HCT116 (cell line): Measurements from ENCODE around the gene IER3. TPM values are rescaled to one million over a fixed set of nuclear protein-coding genes. Genes with fewer than 3 reads are reported as not detected.
A peak's percentile ranks its signal among the peaks of the same experiment; 100 is the strongest.

Experiments used
- ATAC-seq: fragments of 200-7000 bp; cut with Tn5 transposase; 2 replicates; pipeline ENCODE4 v1.9.1; 2020; ENCODE audit warnings: mild to moderate bottlenecking, moderate library complexity
- BruUV-seq: library from RNA; stranded (reverse); fragments of 400-500 nt; replicated peaks from 2 replicates; lab custom pipeline; 2021; lab: Mats Ljungman, UMichigan
- CTCF ChIA-PET: fragments of 300-600 bp; sonication (Branson Sonifier 250); formaldehyde crosslinking; loops from one replicate; lab custom pipeline; 2021; ENCODE audit warnings: antibody characterized with exemption; lab: Charles Lee
- POLR2A ChIA-PET: fragments of 300-600, 350-600 bp; sonication (Branson Sonifier 250); formaldehyde crosslinking; loops from one replicate; lab custom pipeline; 2021; ENCODE audit warnings: antibody characterized with exemption; lab: Charles Lee
- RAD21 ChIA-PET, 2 experiments: fragments of 300-600 bp; sonication (Branson Sonifier 250); formaldehyde crosslinking; loops; one replicate each; lab custom pipeline; 2023; ENCODE audit warnings: low total read pairs in 2 of 2; ENCODE audit not compliant: uncharacterized antibody in 2 of 2, unreplicated experiment in 2 of 2, low non-redundant PET in 1 of 2; lab: Charles Lee
- DNase-seq: peaks from one replicate; pipeline ENCODE4 v3.0.0-alpha.2; 2010; ENCODE audit warnings: low read depth, low spot score
- H2AFZ ChIP-seq: fragments of 200-600 bp; shearing (Covaris generic), sonication (generic); 2 replicates; pipeline ENCODE4 v1.6.1; 2017; ENCODE audit warnings: low read depth, mixed run types, mixed read lengths, antibody characterized with exemption, low read length; ENCODE audit not compliant: poor library complexity, severe bottlenecking
- H3K27ac ChIP-seq: 2 replicates; pipeline ENCODE4 v1.5.1; 2012; ENCODE audit warnings: low read depth, low read length
- H3K27me3 ChIP-seq: fragments of 200-600 bp; sonication (generic); 2 replicates; pipeline ENCODE4 v1.6.1; 2016; ENCODE audit warnings: mixed run types, low read length, mixed read lengths; ENCODE audit not compliant: insufficient read depth
- H3K36me3 ChIP-seq, 2 experiments: fragments of 200-500 bp in 1 of 2; fragments of 200-600 bp in 1 of 2; sonication (Bioruptor generic) in 1 of 2; sonication (generic) in 1 of 2; 2 replicates each; pipeline versions ENCODE4 v1.5.1 to v1.6.1; 2014 to 2016; ENCODE audit warnings: low read length in 2 of 2, inconsistent platforms in 1 of 2, mixed read lengths in 1 of 2, mixed run types in 1 of 2; ENCODE audit not compliant: insufficient read depth in 2 of 2, control insufficient read depth in 1 of 2
- H3K4me1 ChIP-seq, 2 experiments: fragments of 200-600 bp in 1 of 2; sonication (generic) in 1 of 2; 2 replicates each; pipeline versions ENCODE4 v1.5.1 to v1.6.1; 2012 to 2017; ENCODE audit warnings: low read length in 2 of 2, inconsistent platforms in 1 of 2, mild to moderate bottlenecking in 1 of 2, mixed read lengths in 1 of 2, mixed run types in 1 of 2, moderate library complexity in 1 of 2; ENCODE audit not compliant: insufficient read depth in 2 of 2, control insufficient read depth in 1 of 2
- H3K4me2 ChIP-seq: fragments of 200-600 bp; sonication (generic); 2 replicates; pipeline ENCODE4 v1.6.1; 2017; ENCODE audit warnings: mixed run types, low read length, mixed read lengths
- H3K4me3 ChIP-seq, 2 experiments: fragments of 200-600 bp in 1 of 2; sonication (generic) in 1 of 2; replicated peaks in 1 of 2; 2 replicates each; pipeline ENCODE4 v1.5.1; 2011 to 2016; ENCODE audit warnings: low read length in 2 of 2, control low read depth in 1 of 2, low read depth in 1 of 2, mild to moderate bottlenecking in 1 of 2, mixed read lengths in 1 of 2, mixed run types in 1 of 2
- H3K79me2 ChIP-seq: fragments of 200-600 bp; sonication (generic); 2 replicates; pipeline ENCODE4 v1.6.1; 2017; ENCODE audit warnings: mild to moderate bottlenecking, mixed run types, low read length, moderate library complexity, mixed read lengths; ENCODE audit not compliant: insufficient read depth
- H3K9ac ChIP-seq: fragments of 200-600 bp; sonication (generic); 2 replicates; pipeline ENCODE4 v1.6.1; 2016; ENCODE audit warnings: low read length, mixed read lengths
- H3K9me2 ChIP-seq: fragments of 200-600 bp; sonication (generic), shearing (Covaris generic); 2 replicates; pipeline ENCODE4 v1.6.1; 2017; ENCODE audit warnings: mixed run types, mild to moderate bottlenecking, moderate library complexity; ENCODE audit not compliant: insufficient read depth
- H3K9me3 ChIP-seq, 2 experiments: fragments of 200-500 bp in 1 of 2; fragments of 200-600 bp in 1 of 2; sonication (Bioruptor generic) in 1 of 2; sonication (generic) in 1 of 2; 2 replicates each; pipeline ENCODE4 v1.6.1; 2014 to 2017; ENCODE audit warnings: low read length in 2 of 2, mixed read lengths in 2 of 2, inconsistent platforms in 1 of 2, low read depth in 1 of 2, mild to moderate bottlenecking in 1 of 2, mixed run types in 1 of 2, moderate library complexity in 1 of 2; ENCODE audit not compliant: control insufficient read depth in 1 of 2, insufficient read depth in 1 of 2
- H4K20me1 ChIP-seq: fragments of 200-600 bp; sonication (generic), shearing (Covaris generic); 2 replicates; pipeline ENCODE4 v1.6.1; 2017; ENCODE audit warnings: mixed run types, mild to moderate bottlenecking, moderate library complexity; ENCODE audit not compliant: insufficient read depth
- ATF3 ChIP-seq: IDR thresholded peaks from 2 replicates; pipeline ENCODE4 v1.6.1; 2012
- CBX3 ChIP-seq: IDR thresholded peaks from 2 replicates; pipeline ENCODE4 v1.6.1; 2012; ENCODE audit warnings: low read depth
- CTCF ChIP-seq, 3 experiments: fragments of 200-600 bp in 1 of 3; sonication (generic) in 1 of 3; IDR thresholded peaks in 2 of 3; conservative IDR thresholded peaks in 1 of 3; 2 replicates each; pipeline ENCODE4 v1.5.1; 2012 to 2017; ENCODE audit warnings: low read depth in 2 of 3, low read length in 2 of 3, antibody characterized with exemption in 1 of 3, borderline replicate concordance in 1 of 3, control low read depth in 1 of 3, mild to moderate bottlenecking in 1 of 3, mixed read lengths in 1 of 3, mixed run types in 1 of 3, moderate library complexity in 1 of 3; ENCODE audit not compliant: insufficient read depth in 1 of 3
- EZH2phosphoT487 ChIP-seq: fragments of 200-600 bp; IDR thresholded peaks from 2 replicates; pipeline ENCODE4 v1.6.1; 2018; ENCODE audit warnings: antibody characterized with exemption, borderline replicate concordance
- FOSL1 ChIP-seq: IDR thresholded peaks from 2 replicates; pipeline ENCODE4 v1.6.1; 2012; ENCODE audit warnings: low read depth
- MAX ChIP-seq: IDR thresholded peaks from 2 replicates; pipeline ENCODE4 v1.6.1; 2012
- POLR2A ChIP-seq: IDR thresholded peaks from 2 replicates; pipeline ENCODE4 v1.7.0; 2011; ENCODE audit warnings: borderline replicate concordance; ENCODE audit not compliant: insufficient read depth, insufficient read length; ENCODE audit errors: extremely low read depth
- RAD21 ChIP-seq: IDR thresholded peaks from 2 replicates; pipeline ENCODE4 v1.6.1; 2012; ENCODE audit warnings: low read depth, mild to moderate bottlenecking
- SIN3A ChIP-seq: IDR thresholded peaks from 2 replicates; pipeline ENCODE4 v1.6.1; 2012; ENCODE audit warnings: low read depth
- SP1 ChIP-seq: IDR thresholded peaks from 2 replicates; pipeline ENCODE4 v1.6.1; 2012; ENCODE audit warnings: low read depth
- SRF ChIP-seq: IDR thresholded peaks from 2 replicates; pipeline ENCODE4 v1.6.1; 2012; ENCODE audit warnings: low read depth
- TCF7L2 ChIP-seq: IDR thresholded peaks from 2 replicates; pipeline ENCODE4 v1.7.0; 2011; ENCODE audit warnings: borderline replicate concordance, inconsistent platforms; ENCODE audit not compliant: insufficient read depth, insufficient read length; ENCODE audit errors: extremely low read depth
- YY1 ChIP-seq: IDR thresholded peaks from 2 replicates; pipeline ENCODE4 v1.6.1; 2011; ENCODE audit warnings: low read length, low read depth, moderate library complexity, mild to moderate bottlenecking; ENCODE audit not compliant: insufficient replicate concordance; ENCODE audit errors: extremely low read depth
- ZBTB33 ChIP-seq: IDR thresholded peaks from 2 replicates; pipeline ENCODE4 v1.6.1; 2011; ENCODE audit warnings: mild to moderate bottlenecking, low read length, moderate library complexity; ENCODE audit not compliant: insufficient replicate concordance; ENCODE audit errors: extremely low read depth
- intact Hi-C: fragments of 100-400 bp; cut with micrococcal nuclease; formaldehyde crosslinking; loops from 2 replicates; pipeline ENCODE4 v1.10.0; 2022
- total RNA-seq: library from RNA; stranded (reverse); gene quantifications from one replicate; pipeline ENCODE4 v1.2.1, GENCODE V29; 2021; ENCODE audit not compliant: unreplicated experiment

The IER3 gene
- total RNA-seq, 1 experiment from 2014 or later, result 952 TPM

DNA sequence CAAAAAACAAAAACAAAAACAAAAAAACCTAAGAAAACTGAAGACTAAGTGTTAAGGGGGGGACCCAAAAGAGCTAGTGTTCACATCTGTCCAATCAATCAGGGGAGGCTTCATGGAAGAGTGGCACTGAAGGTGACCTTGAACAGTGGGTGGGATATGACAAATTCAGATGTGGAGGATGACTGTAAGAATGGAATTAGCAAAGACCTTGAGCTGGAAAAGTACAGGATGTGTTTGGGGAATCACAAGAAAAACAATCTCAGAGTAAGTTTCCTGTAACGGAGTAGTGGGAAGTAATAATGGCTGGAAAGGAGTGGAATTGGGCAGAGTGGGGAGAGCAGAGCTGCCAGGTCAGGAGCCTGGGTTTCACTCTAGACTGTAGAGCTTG is 2.9 kb upstream of the IER3 start:
- TF ChIP-seq ZBTB33 (no peak), CBX3 (no peak), MAX (no peak), SP1 (no peak), POLR2A (no peak), ATF3 (no peak), FOSL1 (no peak), CTCF (IDR thresholded peaks at IDR 0.05 in 2 of 3, conservative IDR thresholded peaks at IDR 0.05 in 1 of 3; ENCODE audit: borderline replicate concordance in 1 of 3, insufficient read depth in 1 of 3, low read depth in 2 of 3, low read length in 2 of 3) (no peak), EZH2phosphoT487 (no peak), SIN3A (no peak), RAD21 (no peak), SRF (no peak), YY1 (no peak), TCF7L2 (no peak)
- H3K9me3 ChIP-seq, result no peaks in the 10 kb centered on the region
- peaks cover 62 to 92% of the 10 kb centered on the region in 2 experiments for H3K4me1 ChIP-seq
- no peak overlapping the region for H3K4me2 ChIP-seq
- H3K9ac ChIP-seq, result peak overlapping the region; percentile 2; the same call in 1 of the 2 replicates
- no peaks in the 10 kb centered on the region for H3K9me2 ChIP-seq
- intact Hi-C loops, result loop anchor here (10.0 kb wide), 1 partner anchor 338 kb away; no protein-coding TSS in a partner anchor
- no peaks in the 10 kb centered on the region for H4K20me1 ChIP-seq
- no TSS peak for BruUV-seq
- H3K27ac ChIP-seq, result peak overlapping the region; percentile 96; the same call in 1 of the 2 replicates
- ChIA-PET POLR2A (interaction anchor here (1.2 to 16.4 kb wide), 9 partner anchors 10 to 54 kb away, joined by 3 to 680 read pairs (median 8); partner anchors contain the start of gene TUBB), CTCF (no interaction called here), RAD21 (interaction anchor here in 1 of 2 experiments (1.3 kb wide), 1 partner anchor 22 kb away, joined by 4 read pairs; no protein-coding TSS in a partner anchor)
- ATAC-seq (no peak), DNase-seq (no peak)
- peaks cover 15% of the 10 kb centered on the region for H3K79me2 ChIP-seq
- no peaks in the 10 kb centered on the region for H3K27me3 ChIP-seq
- no peak overlapping the region for H2AFZ ChIP-seq
- no peak overlapping the region for H3K4me3 ChIP-seq
- H3K36me3 ChIP-seq, result peaks cover 4 to 8% of the 10 kb centered on the region in 2 experiments; a peak in 1 of 4 replicates
